ENCODE measurements around the gene PLCB4. TPM values are rescaled to one million over a fixed set of nuclear protein-coding genes. Genes with fewer than 3 reads are reported as not detected.

Gene PLCB4
- total and polyA plus RNA-seq, 7 donors, result 9.7 to 21.0 (median 12.4) TPM

DNA sequence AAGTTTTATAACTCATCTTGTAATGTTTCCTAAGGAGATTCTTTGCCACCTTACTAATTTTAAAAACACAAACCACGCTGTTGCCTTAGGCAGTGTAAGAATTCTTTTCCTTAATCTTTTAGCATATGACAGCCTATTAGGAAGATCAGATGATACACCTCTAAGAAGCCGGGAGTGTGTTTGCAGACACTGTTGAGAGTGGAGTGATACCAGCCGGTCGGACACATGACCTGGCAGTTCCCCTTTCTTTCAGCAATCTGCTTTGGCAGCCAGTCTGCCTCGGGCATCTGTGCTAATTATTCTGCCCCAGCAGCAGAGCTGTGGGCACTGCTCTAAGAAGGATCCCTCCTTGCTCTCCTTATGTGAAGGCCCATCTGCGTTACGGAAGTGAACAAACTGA is 50.9 kb downstream of the PLCB4 start:
- Histone ChIP-seq H3K27ac (peak overlapping the region in 2 of 4 donors; percentile 37 to 46), H3K27me3 (no peaks in the 10 kb centered on the region), H3K36me3 (no peaks in the 10 kb centered on the region), H3K4me1 (peaks cover 0 to 10% (median 3%) of the 10 kb centered on the region in 4 donors), H3K4me3 (no peak overlapping the region), H3K9me3 (no peaks in the 10 kb centered on the region)
- TF ChIP-seq POLR2AphosphoS5 (IDR thresholded peaks at IDR 0.05), result no peak
- TF ChIP-seq EP300 (IDR thresholded peaks at IDR 0.05), result no peak
- TF ChIP-seq, protein P1, sequence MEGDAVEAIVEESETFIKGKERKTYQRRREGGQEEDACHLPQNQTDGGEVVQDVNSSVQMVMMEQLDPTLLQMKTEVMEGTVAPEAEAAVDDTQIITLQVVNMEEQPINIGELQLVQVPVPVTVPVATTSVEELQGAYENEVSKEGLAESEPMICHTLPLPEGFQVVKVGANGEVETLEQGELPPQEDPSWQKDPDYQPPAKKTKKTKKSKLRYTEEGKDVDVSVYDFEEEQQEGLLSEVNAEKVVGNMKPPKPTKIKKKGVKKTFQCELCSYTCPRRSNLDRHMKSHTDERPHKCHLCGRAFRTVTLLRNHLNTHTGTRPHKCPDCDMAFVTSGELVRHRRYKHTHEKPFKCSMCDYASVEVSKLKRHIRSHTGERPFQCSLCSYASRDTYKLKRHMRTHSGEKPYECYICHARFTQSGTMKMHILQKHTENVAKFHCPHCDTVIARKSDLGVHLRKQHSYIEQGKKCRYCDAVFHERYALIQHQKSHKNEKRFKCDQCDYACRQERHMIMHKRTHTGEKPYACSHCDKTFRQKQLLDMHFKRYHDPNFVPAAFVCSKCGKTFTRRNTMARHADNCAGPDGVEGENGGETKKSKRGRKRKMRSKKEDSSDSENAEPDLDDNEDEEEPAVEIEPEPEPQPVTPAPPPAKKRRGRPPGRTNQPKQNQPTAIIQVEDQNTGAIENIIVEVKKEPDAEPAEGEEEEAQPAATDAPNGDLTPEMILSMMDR (IDR thresholded peaks at IDR 0.05), result no peak
- no peak for TF ChIP-seq POLR2A (IDR thresholded peaks at IDR 0.05)
- WGBS, 2 donors, result 51 to 62% methylated on average over 7 of the region's 7 CpGs
- intact Hi-C loops (cut with DNase I), result loop anchor here (10.0 kb wide), 1 partner anchor 75 kb away; no protein-coding TSS in a partner anchor
- peak; percentile 75 for DNase-seq

DNA sequence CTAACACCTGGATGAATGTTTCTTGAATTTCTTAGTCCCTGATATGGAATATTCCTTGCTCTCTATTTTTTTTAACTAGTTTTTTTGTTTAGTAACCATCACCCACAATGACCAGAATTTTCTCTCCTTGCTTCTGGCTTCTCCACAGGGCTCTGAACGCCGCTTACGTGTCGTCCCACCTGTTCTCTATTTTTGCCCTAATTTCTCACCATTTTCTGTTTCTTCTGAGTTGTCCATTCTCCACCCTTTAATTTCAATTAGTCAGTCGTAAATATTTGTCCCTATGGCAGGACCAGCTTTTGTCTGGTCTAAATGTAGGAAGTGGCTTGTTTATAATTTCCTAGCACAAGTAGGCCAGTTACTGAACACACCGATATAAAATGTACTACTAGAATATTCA is 52.3 kb downstream of the PLCB4 start:
- H3K4me1 ChIP-seq, result peaks cover 0 to 16% (median 3%) of the 10 kb centered on the region in 4 donors
- no peaks in the 10 kb centered on the region for H3K36me3 ChIP-seq
- intact Hi-C loops (cut with DNase I), result loop anchor here (10.0 kb wide), 1 partner anchor 74 kb away; no protein-coding TSS in a partner anchor
- TF ChIP-seq EP300 (IDR thresholded peaks at IDR 0.05), result no peak
- TF ChIP-seq POLR2A (IDR thresholded peaks at IDR 0.05), result no peak
- TF ChIP-seq POLR2AphosphoS5 (IDR thresholded peaks at IDR 0.05), result no peak
- TF ChIP-seq, protein P1 (IDR thresholded peaks at IDR 0.05), result no peak
- 75 to 85% methylated on average over 6 of the region's 6 CpGs for WGBS, 2 donors
- no peaks in the 10 kb centered on the region for H3K9me3 ChIP-seq
- no peak overlapping the region for H3K27ac ChIP-seq
- no peak overlapping the region for H3K4me3 ChIP-seq
- no peaks in the 10 kb centered on the region for H3K27me3 ChIP-seq
- DNase-seq, result no peak

DNA sequence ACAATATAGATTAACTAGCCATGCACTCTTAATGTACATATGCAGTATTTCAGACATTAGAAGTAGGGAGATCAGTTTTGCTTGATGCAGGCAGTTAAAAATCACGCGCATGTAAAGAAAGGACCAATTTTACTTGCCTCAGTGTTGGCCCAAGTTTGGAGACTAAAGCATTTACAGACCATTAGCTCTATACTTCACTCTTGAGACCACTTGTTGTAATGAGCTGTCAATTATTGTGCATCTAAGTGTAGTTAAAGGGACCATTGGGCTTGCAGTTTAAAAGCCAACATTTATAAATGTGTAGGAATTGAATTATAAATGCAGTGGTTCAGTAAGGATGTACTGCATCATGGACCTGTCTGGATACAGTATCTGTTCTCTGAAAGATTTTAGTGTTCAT is 53.7 kb downstream of the PLCB4 start:
- Histone ChIP-seq H3K4me1 (peaks cover 0 to 16% (median 3%) of the 10 kb centered on the region in 4 donors), H3K4me3 (no peak overlapping the region), H3K27ac (no peak overlapping the region), H3K36me3 (no peaks in the 10 kb centered on the region), H3K27me3 (no peaks in the 10 kb centered on the region), H3K9me3 (no peaks in the 10 kb centered on the region)
- WGBS, 2 donors, result 93 to 94% methylated on average over 2 of the region's 2 CpGs
- DNase-seq, result no peak
- TF ChIP-seq POLR2AphosphoS5 (IDR thresholded peaks at IDR 0.05) (no peak), POLR2A (IDR thresholded peaks at IDR 0.05) (no peak), EP300 (IDR thresholded peaks at IDR 0.05) (no peak)
- TF ChIP-seq, protein P1 (IDR thresholded peaks at IDR 0.05), result no peak
- intact Hi-C loops (cut with DNase I), result loop anchor here (10.0 kb wide), 1 partner anchor 72 kb away; no protein-coding TSS in a partner anchor

DNA sequence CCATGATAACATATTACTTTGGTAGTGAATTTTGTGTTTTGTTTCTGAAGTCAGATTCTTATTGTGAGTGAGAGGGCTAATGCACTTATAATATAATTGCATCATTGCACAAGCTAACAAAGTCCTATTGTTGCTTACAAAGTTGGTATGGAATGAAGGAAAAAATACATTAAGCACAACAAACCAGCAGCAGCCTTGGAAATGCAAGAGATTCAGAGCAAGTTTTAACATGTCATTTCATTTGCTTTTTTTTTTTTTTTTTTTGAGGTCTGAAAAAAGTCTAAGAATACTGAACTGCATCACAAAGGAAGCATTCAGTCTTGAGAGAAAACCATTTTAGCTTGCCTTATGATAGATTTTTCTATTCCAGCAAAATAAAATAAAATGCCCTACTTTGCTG is 57.6 kb downstream of the PLCB4 start:
- Histone ChIP-seq H3K9me3 (peaks cover 0 to 3% (median 0%) of the 10 kb centered on the region in 4 donors), H3K4me3 (no peak overlapping the region), H3K27ac (no peak overlapping the region), H3K27me3 (no peaks in the 10 kb centered on the region), H3K4me1 (peaks cover 0 to 12% (median 0%) of the 10 kb centered on the region in 4 donors), H3K36me3 (no peaks in the 10 kb centered on the region)
- intact Hi-C loops (cut with DNase I), result loop anchor here (10.0 kb wide), 1 partner anchor 68 kb away; no protein-coding TSS in a partner anchor
- TF ChIP-seq, protein P1 (IDR thresholded peaks at IDR 0.05), result no peak
- TF ChIP-seq EP300 (IDR thresholded peaks at IDR 0.05) (no peak), POLR2A (IDR thresholded peaks at IDR 0.05) (no peak), POLR2AphosphoS5 (IDR thresholded peaks at IDR 0.05) (no peak)
- no peak for DNase-seq

DNA sequence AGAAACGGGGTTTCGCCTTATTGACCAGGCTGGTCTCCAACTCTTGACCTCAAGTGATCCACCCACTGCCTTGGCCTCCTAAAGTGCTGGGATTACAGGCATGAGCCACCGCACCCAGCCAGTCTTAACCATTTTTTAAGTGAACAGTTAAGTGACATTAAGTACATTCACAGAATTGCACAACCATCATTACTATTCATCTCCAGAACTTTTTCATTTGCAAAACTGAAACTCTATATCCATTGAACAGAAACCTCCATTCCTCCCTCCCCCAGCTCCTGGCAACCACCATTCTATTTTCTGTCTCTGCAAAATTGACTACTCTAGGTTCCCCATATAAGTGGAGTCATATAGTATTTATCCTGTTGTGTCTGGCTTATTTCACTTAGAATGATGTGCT is 59.7 kb downstream of the PLCB4 start:
- DNase-seq, result no peak
- H3K9me3 ChIP-seq, result peaks cover 0 to 11% (median 0%) of the 10 kb centered on the region in 4 donors
- intact Hi-C loops (cut with DNase I), result loop anchor here (10.0 kb wide), 1 partner anchor 66 kb away; no protein-coding TSS in a partner anchor
- H3K4me3 ChIP-seq, result no peak overlapping the region
- no peak overlapping the region for H3K27ac ChIP-seq
- 95 to 97% methylated on average over 3 of the region's 3 CpGs for WGBS, 2 donors
- no peaks in the 10 kb centered on the region for H3K27me3 ChIP-seq
- H3K36me3 ChIP-seq, result no peaks in the 10 kb centered on the region
- H3K4me1 ChIP-seq, result peaks cover 0 to 12% (median 0%) of the 10 kb centered on the region in 4 donors
- TF ChIP-seq, protein P1 (IDR thresholded peaks at IDR 0.05), result no peak
- no peak for TF ChIP-seq EP300 (IDR thresholded peaks at IDR 0.05)
- TF ChIP-seq POLR2A (IDR thresholded peaks at IDR 0.05), result no peak
